HepG2 (cell line): ENCODE measurements around the gene MRPL54. TPM values are rescaled to one million over a fixed set of nuclear protein-coding genes. Genes with fewer than 3 reads are reported as not detected.

Source experiments
- ATAC-seq: fragments of 200-7000 bp; cut with Tn5 transposase; 3 replicates; pipeline ENCODE4 v1.9.1; 2020; ENCODE audit warnings: mild to moderate bottlenecking, moderate library complexity
- BruUV-seq: library from RNA; stranded (reverse); fragments of 400-500 nt; replicated peaks from 2 replicates; lab custom pipeline; 2021; lab: Mats Ljungman, UMichigan
- CTCF ChIA-PET: fragments of 300-600 bp; formaldehyde crosslinking; extraction: SDS; loops from one replicate; lab custom pipeline; 2021; ENCODE audit warnings: low total read pairs, inconsistent platforms, low intra/inter-chr PET ratio; lab: Yijun Ruan, JAX
- POLR2A ChIA-PET: fragments of 350-600 bp; sonication (Branson Sonifier 250); formaldehyde crosslinking; loops from one replicate; lab custom pipeline; 2020; ENCODE audit warnings: antibody characterized with exemption, inconsistent platforms; lab: Yijun Ruan, JAX
- DNase-seq: peaks from one replicate; pipeline ENCODE4 v3.0.0-alpha.2; 2015; ENCODE audit warnings: low spot score
- FAIRE-seq: peaks from 3 replicates; lab custom pipeline; 2011; peaks lifted over from hg19 to GRCh38; lab: Jason Lieb, UNC
- H2AFZ ChIP-seq: one replicate; pipeline ENCODE4 v1.6.1; 2011; ENCODE audit warnings: low read length, inconsistent platforms
- H3K27ac ChIP-seq: fragments of 300-600 bp; 3 replicates; pipeline ENCODE4 v1.8.0; 2011; ENCODE audit warnings: mixed run types, mild to moderate bottlenecking, mixed read lengths, low read length, inconsistent platforms; ENCODE audit not compliant: insufficient read depth; ENCODE audit errors: extremely low read length
- H3K27me3 ChIP-seq, 2 experiments: fragments of 200-600 bp in 1 of 2; 2 replicates in 1 of 2; 3 replicates in 1 of 2; pipeline versions ENCODE4 v1.6.0 to v1.8.0; 2011; ENCODE audit warnings: low read length in 2 of 2, mild to moderate bottlenecking in 2 of 2, moderate library complexity in 2 of 2, inconsistent platforms in 1 of 2; ENCODE audit not compliant: insufficient read depth in 2 of 2, control insufficient read depth in 1 of 2
- H3K36me3 ChIP-seq, 2 experiments: fragments of 200-600 bp in 1 of 2; replicated peaks in 1 of 2; 2 replicates in 1 of 2; 3 replicates in 1 of 2; pipeline versions ENCODE4 v1.5.1 to v1.8.0; 2011; ENCODE audit warnings: low read length in 2 of 2, inconsistent platforms in 1 of 2; ENCODE audit not compliant: insufficient read depth in 2 of 2, control insufficient read depth in 1 of 2
- H3K4me1 ChIP-seq: 2 replicates; pipeline ENCODE4 v1.5.1; 2012; ENCODE audit warnings: low read length, inconsistent platforms; ENCODE audit not compliant: insufficient read depth
- H3K4me2 ChIP-seq: 2 replicates; pipeline ENCODE4 v1.6.0; 2011; ENCODE audit warnings: low read depth, low read length, inconsistent platforms
- H3K4me3 ChIP-seq, 3 experiments: fragments of 200-600 bp in 1 of 3; sonication (generic), shearing (Covaris generic) in 1 of 3; replicated peaks in 1 of 3; 2 replicates each; pipeline ENCODE4 v1.5.1; 2011 to 2016; ENCODE audit warnings: low read length in 3 of 3, inconsistent platforms in 2 of 3, low read depth in 2 of 3, mild to moderate bottlenecking in 2 of 3, control low read depth in 1 of 3, mixed read lengths in 1 of 3; ENCODE audit not compliant: insufficient read depth in 1 of 3
- H3K79me2 ChIP-seq: one replicate; pipeline ENCODE4 v1.6.1; 2011; ENCODE audit warnings: low read length, inconsistent platforms; ENCODE audit not compliant: insufficient read depth
- H3K9ac ChIP-seq: 2 replicates; pipeline ENCODE4 v1.6.0; 2011; ENCODE audit warnings: mild to moderate bottlenecking, low read depth, low read length, inconsistent platforms; ENCODE audit not compliant: insufficient read depth
- H3K9me3 ChIP-seq: 2 replicates; pipeline ENCODE4 v1.5.1; 2012; ENCODE audit warnings: mild to moderate bottlenecking, low read length
- H4K20me1 ChIP-seq: 2 replicates; pipeline ENCODE4 v1.6.0; 2011; ENCODE audit warnings: inconsistent platforms, mild to moderate bottlenecking, low read length, moderate library complexity; ENCODE audit not compliant: insufficient read depth
- AHDC1 ChIP-seq: sonication (generic); formaldehyde crosslinking; IDR thresholded peaks from 2 replicates; pipeline ENCODE4 v1.5.1; 2020; ENCODE audit warnings: mild to moderate bottlenecking, missing genetic modification reagents, borderline replicate concordance
- GABPA ChIP-seq, 2 experiments: IDR thresholded peaks; 2 replicates each; pipeline ENCODE4 v1.6.1; 2011 to 2016; ENCODE audit warnings: low read depth in 2 of 2, low read length in 1 of 2, missing biosample characterization in 1 of 2, missing genetic modification characterization in 1 of 2
- MAFG ChIP-seq: sonication (generic); formaldehyde crosslinking; IDR thresholded peaks from 2 replicates; pipeline ENCODE4 v1.5.1; 2020; ENCODE audit warnings: mild to moderate bottlenecking, missing genetic modification reagents
- SNAPC5 ChIP-seq: sonication (generic); formaldehyde crosslinking; IDR thresholded peaks from 2 replicates; pipeline ENCODE4 v1.8.1; 2023; ENCODE audit warnings: mild to moderate bottlenecking, missing genetic modification reagents, borderline replicate concordance
- SNRNP70 ChIP-seq: fragments of 200-400 bp; formaldehyde crosslinking; IDR thresholded peaks from 2 replicates; pipeline ENCODE4 v1.6.1; 2017; ENCODE audit warnings: mild to moderate bottlenecking, low read depth, low read length, moderate library complexity
- TERF1 ChIP-seq: sonication (generic); formaldehyde crosslinking; IDR thresholded peaks from 2 replicates; pipeline ENCODE4 v1.8.0; 2022; ENCODE audit warnings: mild to moderate bottlenecking, missing genetic modification reagents, moderate library complexity
- ZFX ChIP-seq: sonication (generic); formaldehyde crosslinking; IDR thresholded peaks from 2 replicates; pipeline ENCODE4 v1.4.0; 2020; ENCODE audit warnings: mild to moderate bottlenecking, low read depth, missing genetic modification reagents, moderate library complexity
- ZNF549 ChIP-seq: sonication (generic); formaldehyde crosslinking; IDR thresholded peaks from 2 replicates; pipeline ENCODE4 v1.5.0; 2020; ENCODE audit warnings: missing genetic modification reagents
- ZNF598 ChIP-seq: sonication (generic); formaldehyde crosslinking; IDR thresholded peaks from 2 replicates; pipeline ENCODE4 v1.5.1; 2020; ENCODE audit warnings: mild to moderate bottlenecking, missing genetic modification reagents, borderline replicate concordance
- ZNF687 ChIP-seq: sonication (generic); formaldehyde crosslinking; IDR thresholded peaks from 2 replicates; pipeline ENCODE4 v1.5.1; 2020; ENCODE audit warnings: mild to moderate bottlenecking, missing genetic modification reagents, moderate library complexity
- WGBS: methylation state at CpG from one replicate; pipeline ENCODE4 v1.1.6; 2017; ENCODE audit warnings: low lambda C conversion rate; 5-methylcytosine and 5-hydroxymethylcytosine counted together
- in situ Hi-C: cut with HindIII; loops from 2 replicates; pipeline ENCODE4 v1.10.0; 2017; ENCODE audit warnings: low pct_unique_long_range_greater_than_20kb; ENCODE audit not compliant: extremely low pct_ligation_motif_present
- intact Hi-C: fragments of 100-400 bp; cut with micrococcal nuclease; formaldehyde crosslinking; loops from one replicate; pipeline ENCODE4 v1.10.0; 2022; ENCODE audit not compliant: unreplicated experiment
- polyA plus RNA-seq, 8 experiments: library from polyadenylated mRNA; depleted of rRNA in 3 of 8; stranded (reverse) in 7 of 8; unstranded in 1 of 8; fragments of >200 nt; fragmentation: Illumina TruSeq in 4 of 8; extraction: Trizol in 4 of 8; gene quantifications; 2 replicates each; pipeline versions ENCODE4 v1.2.1 to v1.2.3, GENCODE V29; 2011 to 2016; ENCODE audit warnings: low read depth in 4 of 8, missing spikeins in 1 of 8, mixed read lengths in 1 of 8; ENCODE audit not compliant: insufficient read depth in 1 of 8
- total RNA-seq, 5 experiments: library from RNA; depleted of rRNA; stranded (reverse); fragments of >200 nt; fragmentation: Illumina TruSeq; extraction: Trizol; gene quantifications; 2 replicates each; pipeline ENCODE4 v1.2.3, GENCODE V29; 2016; ENCODE audit warnings: low read depth in 1 of 5

Gene MRPL54
- total and polyA plus RNA-seq, 2 of the 13 experiments (the other 11 are each of a cell fraction or from before 2014, with no cell fraction given), result 36.8 to 66.9 TPM

- TF ChIP-seq ZNF687 (CRISPR knock-in tag), result 0 out of 2 replicates have a peak, but pooled peaks have one; percentile 10
These were observed 44.6 kb downstream of the MRPL54 start (continued) for GRCh38 chr19:3807131-3807480.

- Histone ChIP-seq H2AFZ (no peak overlapping the region), H3K79me2 (no peaks in the 10 kb centered on the region), H4K20me1 (no peaks in the 10 kb centered on the region), H3K4me1 (no peaks in the 10 kb centered on the region), H3K9ac (no peak overlapping the region), H3K9me3 (no peaks in the 10 kb centered on the region), H3K27ac (no peak overlapping the region), H3K36me3 (no peaks in the 10 kb centered on the region), H3K4me2 (no peak overlapping the region), H3K27me3 (peaks cover 5 to 37% of the 10 kb centered on the region in 2 experiments), H3K4me3 (no peak overlapping the region)
- POLR2A ChIA-PET, result no interaction called here
- ATAC-seq (no peak), DNase-seq (no peak), FAIRE-seq (no peak)
- intact Hi-C loops, result no loop called here
- CTCF ChIA-PET, result no interaction called here
- 76% methylated on average over 14 of the region's 35 CpGs for WGBS
- no TSS peak for BruUV-seq
- in situ Hi-C loops, result no loop called here
- TF ChIP-seq SNAPC5 (CRISPR knock-in tag) (no peak), GABPA (IDR thresholded peaks at IDR 0.05; ENCODE audit: low read depth, low read length) (0 out of 2 replicates have a peak, but pooled peaks have one; percentile 7), GABPA (CRISPR knock-in tag; IDR thresholded peaks at IDR 0.05; ENCODE audit: low read depth) (no peak), ZNF549 (no peak), SNRNP70 (no peak), AHDC1 (CRISPR knock-in tag) (no peak), MAFG (CRISPR knock-in tag) (no peak), ZNF598 (CRISPR knock-in tag) (no peak), ZFX (CRISPR knock-in tag) (no peak), TERF1 (CRISPR knock-in tag) (no peak)
These were observed 45.3 kb downstream of the MRPL54 start for GRCh38 chr19:3807574-3808354.
